ENCODE data around the gene SMIM38. TPM values are rescaled to one million over a fixed set of nuclear protein-coding genes. Genes with fewer than 3 reads are reported as not detected.

Gene SMIM38
- not detected in 2 replicates for total RNA-seq (2014; rRNA removed; shearing (Covaris generic); ENCODE audit: low replicate concordance)

DNA sequence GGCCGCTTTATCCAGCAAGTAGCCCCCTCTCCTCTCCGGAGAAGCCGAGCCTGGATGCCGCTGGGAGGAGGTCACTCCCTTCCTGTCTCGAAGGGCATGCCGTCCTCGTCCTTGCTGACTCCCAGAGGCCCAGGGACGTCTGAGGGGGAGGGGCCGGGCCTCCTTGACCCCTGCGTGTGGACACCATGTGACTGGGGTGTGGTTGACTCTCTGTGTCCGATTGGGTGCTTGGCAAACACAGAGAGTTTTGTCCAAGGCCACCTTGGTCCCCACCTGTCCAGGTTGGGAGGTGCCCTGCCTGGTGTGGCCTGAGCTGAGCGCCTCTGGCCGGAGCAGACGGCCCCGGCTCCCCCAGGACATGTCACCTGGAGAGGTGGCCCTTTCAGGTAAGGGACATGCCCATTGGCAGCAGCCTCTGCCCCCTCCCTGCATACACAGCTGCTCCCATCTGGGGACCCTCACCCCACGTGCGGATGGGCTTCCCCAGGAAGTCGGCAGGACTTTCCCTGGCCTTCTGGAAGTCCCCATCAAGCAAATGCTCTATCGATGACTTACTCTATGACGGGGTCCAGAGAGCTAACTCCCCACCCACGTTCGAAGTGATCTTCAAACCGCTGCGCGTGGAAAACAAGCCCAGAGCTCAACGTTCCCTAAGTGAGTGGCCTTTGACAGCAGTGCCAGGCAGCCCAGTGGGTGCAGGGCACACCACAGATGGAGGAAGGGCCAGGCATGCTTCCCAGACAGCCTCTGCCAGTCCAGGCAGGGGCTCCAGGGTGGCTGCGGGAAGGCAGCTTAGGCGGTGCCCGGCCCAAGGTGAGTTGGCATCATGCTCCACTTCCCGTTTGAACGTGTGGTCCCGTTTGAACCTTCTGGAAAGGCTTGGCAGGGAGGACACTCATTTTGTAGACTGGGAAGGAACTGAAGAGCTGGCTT is at the start of gene SMIM38:
Gene SMIM38, plus strand, starts transcription at position 634 of the 933 bp plus-strand sequence. CDS start 1,912 bp downstream, outside the sequence.
- DNase-seq = no peak

DNA sequence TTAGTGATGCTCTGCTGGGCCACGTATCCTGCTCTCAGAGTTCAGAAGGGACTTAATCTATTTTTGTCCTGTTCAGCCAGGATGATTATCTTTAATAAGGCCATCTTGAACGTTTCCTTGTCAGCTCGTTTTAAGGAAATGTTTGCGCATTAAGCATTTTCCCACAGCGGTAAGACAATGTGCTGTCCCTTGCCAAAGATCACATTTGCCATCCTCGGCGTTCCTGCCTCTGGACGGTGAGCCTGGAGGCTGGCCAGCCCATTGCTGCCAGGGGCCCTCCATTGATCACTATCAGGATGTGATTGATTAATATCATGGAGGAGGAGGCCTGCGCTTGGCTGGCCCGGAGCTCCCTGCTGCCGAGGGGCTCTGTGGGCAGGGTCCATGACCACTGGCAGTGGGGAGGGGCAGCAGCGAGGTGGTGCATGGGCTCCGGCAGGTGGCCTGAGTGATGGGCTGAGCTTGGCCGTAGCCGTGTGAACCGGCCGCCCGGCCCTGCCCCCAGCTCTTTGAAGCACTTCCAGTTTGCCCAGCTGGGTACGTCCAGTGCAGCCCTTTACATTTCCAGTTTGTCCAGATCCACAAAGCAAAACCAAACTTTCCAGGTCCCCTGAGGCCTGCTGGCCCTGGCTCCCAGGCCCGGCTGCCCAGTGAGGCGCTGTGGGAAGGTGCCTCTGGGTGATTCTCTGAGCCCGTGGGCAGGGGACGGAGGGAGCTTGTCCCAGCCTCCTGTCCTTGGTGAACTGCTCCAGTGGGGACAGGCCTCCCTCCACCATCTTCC is 49.5 kb upstream of the SMIM38 start:
- H3K36me3 ChIP-seq = no peaks in the 10 kb centered on the region
- no peak for DNase-seq
- H3K9me3 ChIP-seq = no peaks in the 10 kb centered on the region
- no peak overlapping the region for H3K4me3 ChIP-seq
- H3K27me3 ChIP-seq = no peaks in the 10 kb centered on the region

More for the DNA sequence above, at the start of gene SMIM38:
- H3K27me3 ChIP-seq = no peaks in the 10 kb centered on the region
- no peaks in the 10 kb centered on the region for H3K36me3 ChIP-seq
- no peak within 1 kb of the TSS for H3K4me3 ChIP-seq
- H3K9me3 ChIP-seq = no peaks in the 10 kb centered on the region

DNA sequence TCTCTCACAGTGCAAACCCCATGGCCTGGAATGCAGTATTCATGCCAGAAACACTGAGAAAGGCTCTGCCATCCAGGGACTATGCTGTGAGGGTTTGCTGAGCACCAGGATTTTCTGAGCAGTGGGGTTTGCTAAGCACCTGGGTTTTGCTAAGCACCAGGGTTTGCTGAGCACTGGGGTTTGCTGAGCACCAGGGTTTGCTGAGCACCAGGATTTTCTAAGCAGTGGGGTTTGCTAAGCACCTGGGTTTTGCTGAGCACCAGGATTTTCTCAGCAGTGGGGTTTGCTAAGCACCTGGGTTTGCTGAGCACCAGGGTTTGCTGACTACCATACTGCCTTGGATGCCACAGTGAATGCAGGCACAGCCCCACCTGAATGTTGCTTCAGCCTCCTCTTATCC is 48.3 kb upstream of the SMIM38 start:
- no peak overlapping the region for H3K4me3 ChIP-seq
- H3K9me3 ChIP-seq = no peaks in the 10 kb centered on the region
- no peaks in the 10 kb centered on the region for H3K36me3 ChIP-seq
- no peak for DNase-seq
- H3K27me3 ChIP-seq = no peaks in the 10 kb centered on the region

DNA sequence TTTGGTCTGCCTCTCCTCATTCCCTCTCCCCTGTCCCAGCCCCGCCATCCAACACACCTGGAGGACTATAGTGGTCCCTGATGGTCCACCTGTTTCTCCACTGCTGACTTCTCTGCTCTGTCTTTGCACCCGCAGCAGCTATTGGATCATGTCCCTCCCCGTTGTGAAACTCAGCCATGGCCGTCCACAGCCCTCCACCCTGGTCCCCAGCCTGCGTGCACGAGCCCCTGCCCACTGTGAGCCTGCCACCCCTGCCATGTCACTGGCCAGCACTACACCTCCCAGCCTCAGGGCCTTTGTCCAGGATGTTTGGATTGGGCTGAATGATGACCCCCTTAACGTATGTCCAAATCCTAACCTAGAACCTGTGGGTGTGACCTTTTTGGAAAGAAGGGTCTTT is 47.7 kb upstream of the SMIM38 start:
- DNase-seq = no peak
- H3K9me3 ChIP-seq = no peaks in the 10 kb centered on the region
- no peak overlapping the region for H3K4me3 ChIP-seq
- no peaks in the 10 kb centered on the region for H3K27me3 ChIP-seq
- H3K36me3 ChIP-seq = no peaks in the 10 kb centered on the region

DNA sequence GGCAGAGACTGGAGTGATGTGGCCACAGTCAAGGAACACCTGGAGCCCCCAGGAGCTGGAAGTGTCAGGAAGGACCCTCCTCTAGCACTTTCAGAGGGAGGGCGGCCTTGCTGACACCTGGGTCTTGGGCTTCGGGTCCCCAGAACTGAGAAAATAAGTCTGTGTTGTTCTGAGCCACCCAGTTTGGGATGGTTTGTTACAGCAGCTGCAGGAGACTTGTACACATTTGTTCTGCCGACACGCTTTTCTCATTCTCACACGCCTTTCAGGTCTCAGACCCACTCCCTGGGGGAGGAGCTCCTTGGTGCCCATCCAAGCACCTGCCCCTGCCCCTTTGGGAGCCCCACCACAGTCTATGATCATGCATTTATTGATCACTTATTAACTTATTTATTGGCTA is 47.2 kb upstream of the SMIM38 start:
- Histone ChIP-seq H3K36me3 (no peaks in the 10 kb centered on the region), H3K27me3 (no peaks in the 10 kb centered on the region), H3K4me3 (no peak overlapping the region), H3K9me3 (no peaks in the 10 kb centered on the region)
- no peak for DNase-seq

DNA sequence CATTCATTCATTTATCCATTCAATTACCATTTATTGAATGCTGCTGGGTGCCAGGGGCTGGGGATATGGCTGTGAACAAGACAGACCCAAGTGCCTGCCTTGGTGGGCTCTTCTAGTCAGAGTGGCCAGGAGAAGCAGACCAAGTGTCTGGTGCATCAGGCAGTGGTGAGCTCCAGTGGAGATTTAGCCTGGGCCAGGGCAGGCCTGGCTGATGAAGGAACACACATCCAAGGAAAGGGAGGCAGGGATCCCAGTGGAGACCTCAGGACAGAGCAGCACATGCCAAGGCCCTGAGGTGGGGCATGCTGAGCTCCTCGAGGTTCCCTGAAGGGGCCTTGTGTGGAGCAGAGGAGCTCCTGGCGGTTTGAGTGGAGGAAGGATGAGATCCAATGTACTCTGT is 46.6 kb upstream of the SMIM38 start:
- Histone ChIP-seq H3K9me3 (no peaks in the 10 kb centered on the region), H3K4me3 (no peak overlapping the region), H3K36me3 (no peaks in the 10 kb centered on the region), H3K27me3 (no peaks in the 10 kb centered on the region)
- no peak for DNase-seq

DNA sequence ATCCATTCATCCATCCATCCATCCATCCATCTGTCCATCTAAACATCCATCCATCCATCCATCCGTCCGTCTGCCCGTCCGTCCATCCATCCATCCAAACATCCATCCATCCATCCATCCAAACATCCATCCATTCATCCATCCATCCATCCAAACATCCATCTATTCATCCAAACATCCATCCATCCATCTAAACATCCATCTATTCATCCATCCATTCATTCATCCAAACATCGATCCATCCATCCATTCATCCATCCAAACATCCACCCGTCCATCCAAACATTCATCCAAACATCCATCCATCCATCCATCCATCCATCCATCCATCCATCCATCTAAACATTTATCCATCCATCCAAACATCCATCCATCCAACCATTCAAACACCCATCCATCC is 45.3 kb upstream of the SMIM38 start:
- Histone ChIP-seq H3K27me3 (no peaks in the 10 kb centered on the region), H3K9me3 (no peaks in the 10 kb centered on the region), H3K36me3 (no peaks in the 10 kb centered on the region), H3K4me3 (no peak overlapping the region)
- DNase-seq = no peak

DNA sequence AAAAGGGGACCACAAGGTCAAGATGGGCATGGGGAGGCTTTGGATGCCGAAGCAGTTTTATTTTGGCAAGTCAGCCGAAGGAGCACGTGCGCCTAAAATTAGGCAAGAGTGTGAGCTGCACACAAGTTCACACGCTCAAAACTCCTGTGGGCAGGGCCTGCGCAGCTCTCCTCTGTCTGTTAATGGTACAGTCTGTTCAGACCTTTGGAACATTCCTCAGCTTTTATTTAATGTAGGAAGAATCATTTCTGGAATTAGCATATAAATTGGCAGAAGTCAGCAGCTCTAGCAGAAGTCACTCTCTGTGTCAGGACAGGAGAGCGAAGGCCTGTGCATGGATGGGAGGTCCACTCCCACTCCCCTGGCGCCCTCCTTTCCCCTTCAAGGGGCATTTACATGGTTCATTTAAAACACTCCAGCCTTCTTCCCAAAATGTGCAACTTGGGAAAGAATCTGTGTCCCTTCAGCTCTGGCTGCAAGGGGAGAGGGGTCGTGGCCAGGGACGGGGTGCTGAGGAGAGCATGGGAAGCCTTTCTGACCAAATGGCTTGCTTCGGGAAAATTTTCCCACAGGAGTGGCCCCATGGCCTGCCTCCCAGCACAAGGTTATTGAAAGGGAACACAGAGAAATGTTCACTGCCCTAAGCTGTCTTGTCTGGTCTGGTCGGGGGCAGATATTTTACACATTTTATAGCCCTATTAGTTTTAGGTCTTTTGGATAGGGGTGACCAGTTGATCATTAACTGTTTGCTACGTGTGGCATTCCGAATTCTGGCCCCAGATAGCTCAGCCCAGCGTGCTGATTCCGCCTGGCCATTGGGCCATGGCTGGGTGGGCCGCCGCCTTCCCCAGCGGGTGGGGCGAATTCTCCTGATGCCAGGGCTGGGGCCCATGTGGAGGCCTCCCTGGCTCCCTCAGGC is 43.9 kb upstream of the SMIM38 start:
- Histone ChIP-seq H3K4me3 (no peak overlapping the region), H3K36me3 (no peaks in the 10 kb centered on the region), H3K9me3 (no peaks in the 10 kb centered on the region), H3K27me3 (no peaks in the 10 kb centered on the region)
- no peak for DNase-seq

DNA sequence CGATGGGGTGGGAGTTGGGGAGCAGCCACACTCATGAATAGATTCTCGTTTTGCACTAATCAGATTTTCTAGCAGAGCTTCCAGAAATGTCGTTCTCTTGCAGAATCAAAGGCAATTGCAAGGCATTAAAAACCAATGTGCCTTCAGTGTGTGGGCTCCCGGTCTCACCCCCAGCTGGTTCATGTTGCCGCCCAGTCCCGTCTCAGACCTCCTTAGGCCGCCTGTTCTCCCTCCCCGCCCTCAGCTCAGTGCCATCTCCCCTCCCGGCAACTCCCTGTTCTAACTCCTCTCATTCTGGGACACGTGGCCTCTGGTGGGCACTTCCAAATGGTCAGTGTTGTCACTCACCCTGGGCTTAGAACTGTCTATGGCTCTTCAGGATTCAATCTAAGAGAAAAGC is 42.5 kb upstream of the SMIM38 start:
- no peak for DNase-seq

DNA sequence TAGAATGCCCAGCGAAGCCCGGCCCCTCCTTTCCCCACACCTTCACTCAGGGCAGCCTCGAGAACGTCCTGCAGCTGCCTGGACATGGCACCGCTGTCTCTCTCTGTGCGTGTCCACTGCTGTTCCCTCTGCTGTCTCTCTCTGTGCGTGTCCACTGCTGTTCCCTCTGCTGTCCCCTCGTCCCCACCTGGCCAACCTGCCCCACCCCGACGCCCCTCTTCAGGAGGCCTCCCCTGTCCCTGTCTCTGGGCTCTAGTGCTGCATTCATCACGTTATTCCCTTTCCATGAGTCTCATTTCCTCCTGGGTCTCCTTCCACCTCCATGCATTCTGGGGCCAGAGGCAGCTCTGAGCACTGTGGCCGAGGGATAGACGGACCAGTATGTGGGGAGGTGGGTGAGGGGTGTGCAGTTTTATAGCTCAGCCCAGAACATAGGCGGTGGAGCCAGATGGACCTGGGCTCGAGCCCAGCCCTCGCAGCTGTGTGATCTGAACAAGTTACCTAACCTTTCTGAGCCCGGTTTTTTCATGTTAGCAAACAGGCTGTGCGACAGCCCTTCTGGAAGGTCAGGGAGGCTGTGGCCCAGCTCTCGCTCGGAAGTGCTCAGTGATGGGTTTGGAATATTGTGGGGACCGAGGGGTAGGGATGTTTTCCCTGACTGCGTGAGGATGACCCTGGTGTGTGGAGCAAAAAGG is 41.9 kb upstream of the SMIM38 start:
- Histone ChIP-seq H3K4me3 (no peak overlapping the region), H3K36me3 (no peaks in the 10 kb centered on the region), H3K27me3 (no peaks in the 10 kb centered on the region), H3K9me3 (no peaks in the 10 kb centered on the region)
- no peak for DNase-seq

More for the DNA sequence above, 42.5 kb upstream of the SMIM38 start:
- Histone ChIP-seq H3K4me3 (no peak overlapping the region), H3K9me3 (no peaks in the 10 kb centered on the region), H3K36me3 (no peaks in the 10 kb centered on the region), H3K27me3 (no peaks in the 10 kb centered on the region)

DNA sequence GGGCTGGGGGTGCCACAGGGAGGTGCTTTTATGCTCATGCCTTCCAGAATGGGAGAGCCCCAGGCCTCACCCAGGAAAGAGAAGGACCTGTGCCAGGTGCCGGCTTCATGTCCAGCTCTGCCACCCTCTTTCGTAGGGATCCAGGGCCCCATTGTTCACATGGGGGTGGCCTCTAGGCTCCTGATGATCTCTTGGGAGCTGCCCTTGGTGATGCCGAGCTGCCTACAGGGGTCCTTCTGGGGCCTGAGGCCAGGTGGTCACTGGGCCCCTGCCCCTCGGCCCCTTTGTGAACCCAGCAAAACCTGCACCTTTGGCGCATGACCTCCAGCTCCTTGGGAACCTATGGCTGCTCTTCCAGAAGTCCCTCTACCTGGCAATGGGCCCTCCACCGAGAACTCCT is 41.4 kb upstream of the SMIM38 start:
- H3K9me3 ChIP-seq = no peaks in the 10 kb centered on the region; the same call in 1 of the 2 replicates
- H3K36me3 ChIP-seq = no peaks in the 10 kb centered on the region
- no peak overlapping the region for H3K4me3 ChIP-seq
- DNase-seq = no peak
- H3K27me3 ChIP-seq = no peaks in the 10 kb centered on the region

DNA sequence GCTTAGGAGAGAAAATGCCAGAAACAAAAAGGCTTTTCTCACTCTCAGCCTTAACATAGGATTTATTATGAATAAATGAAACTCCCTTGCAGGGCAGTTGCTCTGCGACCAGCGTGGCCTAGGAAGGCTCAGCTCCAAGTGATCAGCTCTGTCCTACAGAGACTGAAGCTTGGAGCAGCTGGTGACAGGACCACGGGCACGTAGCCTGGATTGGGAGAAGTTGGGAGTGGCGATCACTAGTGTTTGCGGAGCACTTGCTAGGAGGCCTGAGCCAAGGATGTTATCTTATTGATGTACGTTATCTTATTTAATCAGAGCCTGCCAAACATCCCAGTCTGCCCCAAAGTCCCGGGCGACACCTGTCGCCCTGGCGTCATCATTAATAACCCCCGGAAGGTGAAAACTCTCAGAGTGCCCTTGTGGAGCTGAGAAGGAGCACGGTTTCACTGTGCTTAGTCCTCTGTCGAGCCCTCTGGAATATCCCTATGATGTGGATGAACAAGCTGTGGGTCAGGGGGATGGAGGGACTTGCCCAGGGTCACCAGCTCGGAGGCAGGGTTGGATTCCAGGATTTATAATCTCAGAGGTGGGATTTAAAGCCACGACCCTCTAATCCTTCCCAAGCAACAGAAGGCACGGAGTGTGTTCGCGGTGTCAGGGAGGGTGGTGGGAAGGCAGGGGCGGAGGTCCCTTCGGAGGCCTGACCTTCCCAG is 40.8 kb upstream of the SMIM38 start:
- no peaks in the 10 kb centered on the region for H3K36me3 ChIP-seq
- no peaks in the 10 kb centered on the region for H3K27me3 ChIP-seq
- H3K9me3 ChIP-seq = no peaks in the 10 kb centered on the region; the same call in 1 of the 2 replicates
- H3K4me3 ChIP-seq = no peak overlapping the region
- DNase-seq = no peak

DNA sequence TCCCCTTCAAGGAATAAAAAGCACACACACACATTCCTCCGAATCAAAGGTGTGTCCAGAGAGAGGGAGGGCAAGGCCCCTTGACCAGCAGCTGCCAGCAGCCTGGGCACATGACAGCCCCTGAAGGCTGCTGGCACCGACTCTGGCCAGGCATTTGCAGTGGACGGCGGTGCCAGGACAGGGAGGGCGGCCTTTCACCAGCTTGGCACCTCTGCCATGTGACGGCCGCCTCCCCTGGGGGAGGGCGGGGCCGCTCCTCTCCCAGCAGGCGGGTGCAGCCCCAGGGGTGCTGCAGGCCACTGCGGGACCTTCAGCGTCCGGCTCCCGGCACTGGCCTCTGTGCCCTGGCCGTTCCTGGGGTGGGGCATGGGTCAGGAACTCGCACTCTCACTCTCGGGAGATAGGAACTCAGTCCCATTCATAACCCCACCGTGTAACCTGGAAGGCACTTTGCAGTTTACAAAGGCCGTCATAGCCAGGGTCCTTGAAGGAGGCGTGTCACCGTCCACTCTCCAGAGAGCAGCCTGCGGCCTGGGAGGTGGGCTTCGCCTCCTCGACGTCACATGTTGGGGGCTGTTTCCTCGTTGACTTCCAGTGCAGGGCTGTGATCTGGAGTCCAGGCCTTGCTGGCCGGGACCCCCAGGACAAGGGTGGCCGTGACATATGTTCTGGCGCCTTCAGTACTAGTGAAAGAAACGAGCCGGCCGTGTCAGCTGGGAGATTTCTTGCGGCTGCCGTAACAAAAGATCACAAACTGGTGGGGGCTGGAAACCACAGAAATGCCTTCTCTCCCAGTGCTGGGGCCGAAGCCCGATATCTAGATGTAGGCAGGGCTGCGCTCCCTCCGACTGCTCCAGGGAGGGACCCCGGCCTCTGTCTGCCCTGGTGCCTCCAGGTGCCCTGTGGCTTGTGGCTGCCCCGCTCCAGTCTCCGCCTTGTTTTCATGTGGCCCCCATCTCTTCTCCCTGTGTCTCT is 39.9 kb upstream of the SMIM38 start:
- no peaks in the 10 kb centered on the region; the same call in 1 of the 2 replicates for H3K9me3 ChIP-seq
- H3K36me3 ChIP-seq = no peaks in the 10 kb centered on the region
- no peak for DNase-seq
- no peak overlapping the region for H3K4me3 ChIP-seq
- no peaks in the 10 kb centered on the region for H3K27me3 ChIP-seq

DNA sequence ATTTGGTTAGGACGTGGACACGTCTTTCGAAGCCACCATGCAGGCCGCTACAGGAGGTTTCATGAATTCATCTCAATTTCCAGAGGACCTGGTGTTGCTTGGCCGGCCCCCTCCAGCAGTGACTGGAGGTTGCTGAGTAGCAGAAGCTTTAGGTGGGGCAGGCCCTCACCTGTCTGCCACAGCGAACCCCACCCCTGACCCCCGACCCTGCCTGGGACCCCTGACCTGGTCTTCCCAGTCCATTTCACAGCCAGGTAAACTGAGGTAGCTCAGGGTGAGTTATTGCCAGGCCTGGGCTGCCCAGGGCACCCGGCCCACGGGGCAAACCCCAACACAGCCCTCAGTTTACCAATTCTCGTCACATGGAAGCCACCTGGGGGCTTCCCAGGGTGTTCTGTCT is 39.1 kb upstream of the SMIM38 start:
- Histone ChIP-seq H3K4me3 (no peak overlapping the region), H3K9me3 (no peaks in the 10 kb centered on the region; the same call in 1 of the 2 replicates), H3K27me3 (no peaks in the 10 kb centered on the region), H3K36me3 (no peaks in the 10 kb centered on the region)
- DNase-seq = no peak
